ENCODE data around the gene GLRX. TPM values are rescaled to one million over a fixed set of nuclear protein-coding genes. Genes with fewer than 3 reads are reported as not detected.

Gene GLRX
- total RNA-seq, 4 donors from 2014 or later: 126 to 311 (median 181) TPM

DNA sequence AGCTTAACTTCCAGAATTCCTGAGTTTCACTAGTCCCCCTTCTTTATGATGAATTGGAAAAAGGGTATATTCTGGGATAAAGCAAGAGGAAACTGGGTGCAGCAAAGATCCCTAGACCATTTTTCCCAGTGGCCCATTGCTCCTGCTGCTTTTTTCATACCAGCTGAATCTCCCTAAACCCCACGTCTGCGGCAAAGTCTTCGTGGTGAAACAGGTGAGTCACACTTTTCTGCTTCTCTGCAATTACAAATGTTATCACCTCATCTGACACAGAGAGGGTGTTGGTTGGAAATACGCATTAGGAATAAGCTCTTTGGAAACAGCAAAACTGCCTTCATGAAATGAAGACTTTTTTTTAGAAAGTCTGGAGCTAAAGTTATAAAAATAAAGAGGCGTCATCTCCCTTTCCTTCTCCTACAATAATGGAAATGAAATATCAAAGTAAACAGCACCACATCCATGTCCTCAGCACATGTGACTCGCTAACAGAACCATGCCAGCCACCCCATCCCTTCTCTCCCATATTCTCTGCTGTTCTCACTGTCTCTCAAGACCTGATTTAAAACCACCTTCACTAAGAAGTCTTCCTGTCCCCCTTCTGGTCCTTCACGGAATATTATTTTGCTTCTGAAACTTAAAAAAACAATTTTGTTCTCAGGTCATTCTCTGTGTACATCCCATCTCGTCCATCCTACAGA is 39.5 kb upstream of the GLRX start:
- no peak for DNase-seq
- H3K4me1 ChIP-seq: peaks cover 0 to 6% (median 3%) of the 10 kb centered on the region in 4 donors

DNA sequence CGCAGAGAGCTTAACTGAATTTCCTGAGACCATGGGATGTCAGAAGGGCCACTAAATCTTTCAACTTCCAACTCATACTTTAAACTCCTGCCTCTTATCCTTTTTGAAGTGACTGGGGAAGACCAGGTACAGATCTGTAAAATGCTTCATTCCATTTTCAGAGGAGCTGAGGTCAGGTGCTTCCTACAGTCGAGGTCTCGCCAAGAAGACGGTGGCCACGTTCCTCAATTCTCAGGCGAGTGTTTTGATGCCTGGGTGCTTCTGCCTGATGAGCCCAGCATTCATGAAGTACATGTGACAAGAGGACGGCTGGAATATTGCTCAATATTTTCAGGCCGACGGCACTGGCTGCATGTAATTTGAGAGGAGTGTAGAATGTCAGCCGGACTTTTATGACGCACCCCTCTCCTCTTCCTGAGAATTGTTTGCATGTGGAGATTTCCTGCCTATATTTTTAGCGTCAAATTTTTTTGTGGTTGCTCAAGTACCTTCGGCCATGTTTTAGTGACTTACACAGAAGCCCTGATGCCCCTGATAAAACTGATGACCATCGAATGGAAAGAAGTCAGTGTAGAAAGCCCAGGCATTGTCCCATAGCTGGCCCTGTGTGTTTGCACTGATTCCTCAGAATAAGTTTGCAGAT is 38.8 kb upstream of the GLRX start:
- Histone ChIP-seq H3K27me3 (no peaks in the 10 kb centered on the region), H3K27ac (peak overlapping the region in 2 of 4 donors; percentile 32 to 67)

More for the DNA sequence above, 39.5 kb upstream of the GLRX start:
- peak overlapping the region in 2 of 4 donors; percentile 32 to 67 for H3K27ac ChIP-seq
- TF ChIP-seq POLR2A (IDR thresholded peaks at IDR 0.05) (no peak), CTCF (IDR thresholded peaks at IDR 0.05) (no peak)
- H3K27me3 ChIP-seq: no peaks in the 10 kb centered on the region
- no peak overlapping the region for H3K4me3 ChIP-seq
- no peaks in the 10 kb centered on the region for H3K9me3 ChIP-seq
- no peaks in the 10 kb centered on the region for H3K36me3 ChIP-seq

GRCh38 chr5:95859661-95860060 is 37.1 kb upstream of the GLRX start:
- peak overlapping the region in 2 of 4 donors; percentile 45 to 74 for H3K27ac ChIP-seq
- no peaks in the 10 kb centered on the region for H3K9me3 ChIP-seq
- H3K4me1 ChIP-seq: peaks cover 0 to 6% (median 3%) of the 10 kb centered on the region in 4 donors
- H3K27me3 ChIP-seq: no peaks in the 10 kb centered on the region
- no peak overlapping the region for H3K4me3 ChIP-seq
- H3K36me3 ChIP-seq: no peaks in the 10 kb centered on the region
- no peak for DNase-seq
- TF ChIP-seq CTCF (IDR thresholded peaks at IDR 0.05) (no peak), POLR2A (IDR thresholded peaks at IDR 0.05) (no peak)

More for the DNA sequence above, 38.8 kb upstream of the GLRX start:
- TF ChIP-seq CTCF (IDR thresholded peaks at IDR 0.05) (no peak), POLR2A (IDR thresholded peaks at IDR 0.05) (no peak)
- no peaks in the 10 kb centered on the region for H3K9me3 ChIP-seq
- DNase-seq: peak in 1 of 3 donors; percentile 77
- H3K36me3 ChIP-seq: no peaks in the 10 kb centered on the region
- H3K4me1 ChIP-seq: peaks cover 0 to 6% (median 3%) of the 10 kb centered on the region in 4 donors
- no peak overlapping the region for H3K4me3 ChIP-seq

DNA sequence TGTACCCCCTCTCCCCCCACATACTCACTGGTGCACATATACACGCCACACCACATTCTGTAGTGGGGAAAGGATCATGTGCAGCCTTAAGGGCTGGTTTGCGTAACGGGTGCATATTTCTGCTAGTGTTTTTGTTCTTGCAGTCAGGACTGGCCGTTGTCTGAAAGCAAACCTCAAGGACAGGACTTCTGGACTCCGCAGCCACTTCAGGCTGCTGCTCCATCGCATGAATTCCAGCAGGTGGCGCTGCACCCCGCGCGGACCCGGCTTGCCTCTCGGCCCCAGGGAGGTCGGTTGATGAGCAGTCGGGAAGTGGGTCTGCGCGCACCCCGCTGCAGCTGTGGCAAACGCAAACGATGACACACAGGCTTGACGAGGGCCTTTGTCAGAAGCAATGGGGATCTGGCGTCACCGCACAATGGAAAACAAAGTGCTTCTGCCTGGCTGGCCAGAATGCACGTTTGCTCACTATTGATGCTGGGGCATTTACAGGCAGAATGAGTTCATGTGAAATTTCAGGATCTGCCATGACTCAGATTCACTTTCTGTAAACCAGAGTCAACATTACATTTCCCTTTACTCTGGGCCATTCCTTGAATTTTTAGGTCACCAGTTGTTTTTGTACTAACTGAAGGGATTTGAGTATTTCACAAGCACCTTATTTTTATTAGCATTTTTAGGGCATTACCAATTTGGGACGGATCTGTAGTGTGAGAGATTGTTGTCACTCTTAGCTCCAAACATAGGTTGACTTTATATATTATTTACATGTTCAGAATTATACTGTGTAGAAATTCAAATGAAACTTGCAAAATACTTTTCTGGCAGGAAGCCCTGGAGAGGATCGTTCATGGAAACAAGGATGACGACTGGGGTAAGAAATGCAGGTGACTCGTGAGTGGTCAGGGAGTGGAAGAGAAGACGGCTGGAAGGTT is 36.4 kb upstream of the GLRX start:
- peak; percentile 74 to 92 (median 92) for DNase-seq
- peak; percentile 90 to 99 (median 98) for TF ChIP-seq CTCF (IDR thresholded peaks at IDR 0.05)
- TF ChIP-seq POLR2A (IDR thresholded peaks at IDR 0.05): no peak
- no peaks in the 10 kb centered on the region for H3K9me3 ChIP-seq
- no peaks in the 10 kb centered on the region for H3K27me3 ChIP-seq
- peaks cover 0 to 6% (median 3%) of the 10 kb centered on the region in 4 donors for H3K4me1 ChIP-seq
- H3K4me3 ChIP-seq: peak overlapping the region in 3 of 4 donors; percentile 19 to 39 (median 23)
- H3K27ac ChIP-seq: peak overlapping the region; percentile 38 to 83 (median 68)
- no peaks in the 10 kb centered on the region for H3K36me3 ChIP-seq

DNA sequence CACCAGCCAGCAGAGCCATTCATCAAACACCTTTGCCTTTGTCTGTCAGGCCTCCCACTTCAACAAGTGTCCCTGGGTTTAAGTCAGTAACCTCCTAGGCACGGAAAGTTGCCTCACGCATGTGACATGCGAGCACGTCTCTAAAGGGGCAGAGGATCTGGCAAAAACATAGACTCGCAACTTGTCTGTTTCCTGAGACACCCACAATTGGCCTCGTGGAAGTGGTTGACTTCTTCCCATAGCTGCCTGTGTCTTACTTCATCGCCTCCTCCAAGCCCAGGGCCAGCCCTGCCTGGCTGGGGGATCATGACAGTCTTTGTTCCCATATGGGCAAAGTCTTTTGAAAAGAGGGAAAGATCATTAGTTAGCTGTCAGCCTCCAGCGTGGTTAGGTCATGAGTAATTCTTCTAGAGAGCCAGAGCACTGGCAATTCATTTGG is 35.5 kb upstream of the GLRX start:
- TF ChIP-seq CTCF (IDR thresholded peaks at IDR 0.05) (no peak), POLR2A (IDR thresholded peaks at IDR 0.05) (no peak)
- DNase-seq: no peak
- H3K27ac ChIP-seq: peak overlapping the region; percentile 38 to 83 (median 68)
- H3K36me3 ChIP-seq: no peaks in the 10 kb centered on the region
- no peak overlapping the region for H3K4me3 ChIP-seq
- peaks cover 0 to 6% (median 3%) of the 10 kb centered on the region in 4 donors for H3K4me1 ChIP-seq
- H3K27me3 ChIP-seq: no peaks in the 10 kb centered on the region
- H3K9me3 ChIP-seq: no peaks in the 10 kb centered on the region

Data from Peyer's patch (tissue), 4 donors.